Neural cell (in vitro differentiated cells): ENCODE results near the gene FXYD4.

Source experiments
- EZH2 ChIP-seq: fragments of 200-600, 300-800 bp; shearing (Covaris generic), sonication (generic); IDR thresholded peaks from 2 replicates; pipeline ENCODE4 v1.6.1; 2014; ENCODE audit warnings: antibody characterized with exemption, low read length, borderline replicate concordance, mild to moderate bottlenecking; ENCODE audit not compliant: insufficient read depth, poor library complexity, severe bottlenecking
- MXI1 ChIP-seq: fragments of 450-650 bp; conservative IDR thresholded peaks from 2 replicates; pipeline ENCODE4 v1.6.1; 2014; ENCODE audit warnings: antibody characterized with exemption, mild to moderate bottlenecking; ENCODE audit not compliant: poor library complexity, severe bottlenecking
- TAF1 ChIP-seq: IDR thresholded peaks from 2 replicates; pipeline ENCODE4 v1.6.1; 2012; ENCODE audit warnings: low read depth
- TF ChIP-seq, protein P1 (sequence below): fragments of 450-650 bp; IDR thresholded peaks from 2 replicates; pipeline ENCODE4 v1.5.1; 2014; ENCODE audit warnings: antibody characterized with exemption, mild to moderate bottlenecking, moderate library complexity; ENCODE audit not compliant: poor library complexity, severe bottlenecking

DNA sequence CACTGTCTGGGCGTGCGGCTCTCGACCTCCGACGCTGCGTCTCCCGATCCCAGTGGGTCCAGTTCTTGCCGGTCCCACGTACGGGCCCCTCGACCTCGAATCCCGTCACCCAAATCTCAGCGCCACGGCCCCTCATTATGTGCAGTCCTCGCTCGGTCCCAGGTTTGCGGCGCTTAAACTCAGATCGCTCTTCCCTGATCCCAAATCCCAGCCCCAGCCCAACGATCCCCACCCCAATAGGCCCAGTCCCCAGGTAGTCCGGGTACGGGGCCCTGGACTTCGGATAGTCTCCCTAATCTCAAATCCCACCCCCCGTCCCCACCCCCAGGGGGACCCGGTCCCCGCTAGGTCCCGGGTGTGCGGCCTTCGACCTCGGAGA, 36.9 kb downstream of the FXYD4 start:
- TF ChIP-seq, protein P1, sequence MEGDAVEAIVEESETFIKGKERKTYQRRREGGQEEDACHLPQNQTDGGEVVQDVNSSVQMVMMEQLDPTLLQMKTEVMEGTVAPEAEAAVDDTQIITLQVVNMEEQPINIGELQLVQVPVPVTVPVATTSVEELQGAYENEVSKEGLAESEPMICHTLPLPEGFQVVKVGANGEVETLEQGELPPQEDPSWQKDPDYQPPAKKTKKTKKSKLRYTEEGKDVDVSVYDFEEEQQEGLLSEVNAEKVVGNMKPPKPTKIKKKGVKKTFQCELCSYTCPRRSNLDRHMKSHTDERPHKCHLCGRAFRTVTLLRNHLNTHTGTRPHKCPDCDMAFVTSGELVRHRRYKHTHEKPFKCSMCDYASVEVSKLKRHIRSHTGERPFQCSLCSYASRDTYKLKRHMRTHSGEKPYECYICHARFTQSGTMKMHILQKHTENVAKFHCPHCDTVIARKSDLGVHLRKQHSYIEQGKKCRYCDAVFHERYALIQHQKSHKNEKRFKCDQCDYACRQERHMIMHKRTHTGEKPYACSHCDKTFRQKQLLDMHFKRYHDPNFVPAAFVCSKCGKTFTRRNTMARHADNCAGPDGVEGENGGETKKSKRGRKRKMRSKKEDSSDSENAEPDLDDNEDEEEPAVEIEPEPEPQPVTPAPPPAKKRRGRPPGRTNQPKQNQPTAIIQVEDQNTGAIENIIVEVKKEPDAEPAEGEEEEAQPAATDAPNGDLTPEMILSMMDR, result no peak
- TF ChIP-seq MXI1, result no peak
- no peak for TF ChIP-seq EZH2
- TF ChIP-seq TAF1, result no peak
